ENCODE measurements around the gene ADCYAP1R1. TPM values are rescaled to one million over a fixed set of nuclear protein-coding genes. Genes with fewer than 3 reads are reported as not detected.

Gene ADCYAP1R1
- total RNA-seq, 1 experiment from 2014 or later, result not detected

GRCh38 chr7:31120800-31121513 lies 68.8 kb downstream of the ADCYAP1R1 start:
- Histone ChIP-seq H3K27me3 (ENCODE audit: insufficient read depth, low read depth) (peaks cover 58% of the 10 kb centered on the region), H3K9me3 (ENCODE audit: insufficient read depth, low read depth) (no peaks in the 10 kb centered on the region), H3F3A (ENCODE audit: insufficient read depth, low read depth) (no peaks in the 10 kb centered on the region), H3K36me3 (ENCODE audit: low read depth) (no peaks in the 10 kb centered on the region), H3K9me2 (ENCODE audit: insufficient read depth) (no peaks in the 10 kb centered on the region), H2AFZ (no peak overlapping the region), H3K4me3 (no peak overlapping the region), H3K27ac (no peak overlapping the region), H3K79me2 (ENCODE audit: low read depth) (no peaks in the 10 kb centered on the region), H4K20me1 (ENCODE audit: insufficient read depth) (no peaks in the 10 kb centered on the region), H3K4me1 (replicated peaks; ENCODE audit: insufficient read depth) (no peaks in the 10 kb centered on the region), H3K4me2 (no peak overlapping the region)
- ChIA-PET CTCF (interaction anchor here (0.6 kb wide), 3 partner anchors 136 to 452 kb away, joined by 3 to 4 read pairs (median 3); no protein-coding TSS in a partner anchor), POLR2A (ENCODE audit: unreplicated experiment) (no interaction called here)
- intact Hi-C loops (cut with micrococcal nuclease; ENCODE audit: unreplicated experiment), result no loop called here
- DNase-seq, result no peak
- TF ChIP-seq EZH2 (IDR thresholded peaks at IDR 0.05; ENCODE audit: low read depth) (no peak), CTCF (conservative IDR thresholded peaks at IDR 0.05) (no peak)
- BruUV-seq (replicated peaks), result no TSS peak

- Histone ChIP-seq H3K4me2 (no peak overlapping the region), H2AFZ (no peak overlapping the region), H3F3A (ENCODE audit: insufficient read depth, low read depth) (no peaks in the 10 kb centered on the region), H3K36me3 (ENCODE audit: low read depth) (no peaks in the 10 kb centered on the region), H3K4me3 (no peak overlapping the region), H3K79me2 (ENCODE audit: low read depth) (no peaks in the 10 kb centered on the region), H3K9me3 (ENCODE audit: insufficient read depth, low read depth) (no peaks in the 10 kb centered on the region), H4K20me1 (ENCODE audit: insufficient read depth) (no peaks in the 10 kb centered on the region), H3K9me2 (ENCODE audit: insufficient read depth) (no peaks in the 10 kb centered on the region), H3K27me3 (ENCODE audit: insufficient read depth, low read depth) (peaks cover 61% of the 10 kb centered on the region), H3K27ac (no peak overlapping the region), H3K4me1 (replicated peaks; ENCODE audit: insufficient read depth) (no peaks in the 10 kb centered on the region)
- DNase-seq, result no peak
- ChIA-PET POLR2A (ENCODE audit: unreplicated experiment) (no interaction called here), CTCF (interaction anchor here (0.6 to 1.8 kb wide), 3 partner anchors 137 to 453 kb away, joined by 3 to 81 read pairs (median 7); no protein-coding TSS in a partner anchor)
- TF ChIP-seq EZH2 (IDR thresholded peaks at IDR 0.05; ENCODE audit: low read depth), result no peak
- no peak for TF ChIP-seq CTCF (conservative IDR thresholded peaks at IDR 0.05)
- intact Hi-C loops (cut with micrococcal nuclease; ENCODE audit: unreplicated experiment), result no loop called here
- BruUV-seq (replicated peaks), result no TSS peak
Observed at GRCh38 chr7:31121601-31122000, 69.5 kb downstream of the ADCYAP1R1 start.

- H4K20me1 ChIP-seq (ENCODE audit: insufficient read depth), result no peaks in the 10 kb centered on the region
- BruUV-seq (replicated peaks), result no TSS peak
- H3K36me3 ChIP-seq (ENCODE audit: low read depth), result no peaks in the 10 kb centered on the region
- peak; percentile 61 to 69 for DNase-seq
- no peak overlapping the region for H2AFZ ChIP-seq
- H3K9me2 ChIP-seq (ENCODE audit: insufficient read depth), result no peaks in the 10 kb centered on the region
- H3K4me3 ChIP-seq, result no peak overlapping the region
- H3K27ac ChIP-seq, result no peak overlapping the region
- no peaks in the 10 kb centered on the region for H3K9me3 ChIP-seq (ENCODE audit: insufficient read depth, low read depth)
- CTCF ChIA-PET, result interaction anchor here (0.6 to 1.8 kb wide), 7 partner anchors 12 to 839 kb away, joined by 3 to 81 read pairs (median 6); no protein-coding TSS in a partner anchor
- intact Hi-C loops (cut with micrococcal nuclease; ENCODE audit: unreplicated experiment), result loop anchor here (1.0 kb wide), 3 partner anchors 139 to 379 kb away; no protein-coding TSS in a partner anchor
- H3K79me2 ChIP-seq (ENCODE audit: low read depth), result no peaks in the 10 kb centered on the region
- H3K4me2 ChIP-seq, result no peak overlapping the region
- H3K4me1 ChIP-seq (replicated peaks; ENCODE audit: insufficient read depth), result no peaks in the 10 kb centered on the region
- POLR2A ChIA-PET (ENCODE audit: unreplicated experiment), result interaction anchor here (0.6 kb wide), 1 partner anchor 26 kb away, joined by 3 read pairs; no protein-coding TSS in a partner anchor
- no peaks in the 10 kb centered on the region for H3F3A ChIP-seq (ENCODE audit: insufficient read depth, low read depth)
- H3K27me3 ChIP-seq (ENCODE audit: insufficient read depth, low read depth), result peaks cover 65% of the 10 kb centered on the region
- no peak for TF ChIP-seq EZH2 (IDR thresholded peaks at IDR 0.05; ENCODE audit: low read depth)
- TF ChIP-seq CTCF (conservative IDR thresholded peaks at IDR 0.05), result peak; percentile 86
Observed at GRCh38 chr7:31122649-31123058, 70.5 kb downstream of the ADCYAP1R1 start.

Measured in PC-9 (cell line).